Mucosa of descending colon (tissue), 3 donors: ENCODE measurements around the gene CLCN2. TPM values are rescaled to one million over a fixed set of nuclear protein-coding genes. Genes with fewer than 3 reads are reported as not detected.

Experiments used
- ATAC-seq: fragments of 200-7000 bp; cut with Tn5 transposase; one replicate; pipeline ENCODE4 v1.9.1; 2020; ENCODE audit warnings: mild to moderate bottlenecking, moderate library complexity
- DNase-seq, 3 donors: peaks; one replicate each; pipeline ENCODE4 v3.0.0-alpha.2; 2020
- H3K36me3 ChIP-seq: fragments of 200-600 bp; one replicate; pipeline ENCODE4 v1.8.0; 2021; ENCODE audit warnings: low read depth, mild to moderate bottlenecking
- H3K4me1 ChIP-seq: fragments of 200-600 bp; one replicate; pipeline ENCODE4 v1.8.0; 2021; ENCODE audit warnings: low read depth, mild to moderate bottlenecking
- H3K4me3 ChIP-seq: fragments of 200-600 bp; one replicate; pipeline ENCODE4 v1.8.0; 2021; ENCODE audit warnings: mild to moderate bottlenecking
- H3K9me3 ChIP-seq: fragments of 200-600 bp; one replicate; pipeline ENCODE4 v1.8.0; 2021; ENCODE audit warnings: mild to moderate bottlenecking
- intact Hi-C, 2 donors: fragments of 100-400 bp; cut with DNase I in 1 of 2; cut with micrococcal nuclease in 1 of 2; formaldehyde crosslinking; loops; one replicate each; pipeline versions ENCODE4 v1.11.0 to v1.11.1; 2022; cut with DNase I, micrococcal nuclease
- total RNA-seq, 3 donors: library from RNA; stranded (reverse); fragmentation: NEBNext Ultra II Directional in 2 of 3; extraction: Animal tissue kit (Norgen Biotek cat#: 25700) in 2 of 3; gene quantifications; one replicate each; pipeline versions ENCODE4 v1.2.1 to v1.2.4, GENCODE V29; 2021 to 2023
- TF ChIP-seq, protein P1 (sequence below): fragments of 200-600 bp; IDR thresholded peaks from one replicate; pipeline ENCODE4 v1.8.0; 2022; ENCODE audit warnings: antibody characterized with exemption, mild to moderate bottlenecking
- donor health status: DM: no; HTN: no; CAD: no; lungs with moderate emphysema.
- donor health status: DM: no; HTN: no; CAD: no.
- donor health status: DM: no; HTN: yes; CAD: no.

The CLCN2 gene
- total RNA-seq, 3 donors from 2014 or later: 31.1 to 105 (median 72.0) TPM

GRCh38 chr3:184325715-184326369, 35.6 kb downstream of the CLCN2 start:
- TF ChIP-seq, protein P1, sequence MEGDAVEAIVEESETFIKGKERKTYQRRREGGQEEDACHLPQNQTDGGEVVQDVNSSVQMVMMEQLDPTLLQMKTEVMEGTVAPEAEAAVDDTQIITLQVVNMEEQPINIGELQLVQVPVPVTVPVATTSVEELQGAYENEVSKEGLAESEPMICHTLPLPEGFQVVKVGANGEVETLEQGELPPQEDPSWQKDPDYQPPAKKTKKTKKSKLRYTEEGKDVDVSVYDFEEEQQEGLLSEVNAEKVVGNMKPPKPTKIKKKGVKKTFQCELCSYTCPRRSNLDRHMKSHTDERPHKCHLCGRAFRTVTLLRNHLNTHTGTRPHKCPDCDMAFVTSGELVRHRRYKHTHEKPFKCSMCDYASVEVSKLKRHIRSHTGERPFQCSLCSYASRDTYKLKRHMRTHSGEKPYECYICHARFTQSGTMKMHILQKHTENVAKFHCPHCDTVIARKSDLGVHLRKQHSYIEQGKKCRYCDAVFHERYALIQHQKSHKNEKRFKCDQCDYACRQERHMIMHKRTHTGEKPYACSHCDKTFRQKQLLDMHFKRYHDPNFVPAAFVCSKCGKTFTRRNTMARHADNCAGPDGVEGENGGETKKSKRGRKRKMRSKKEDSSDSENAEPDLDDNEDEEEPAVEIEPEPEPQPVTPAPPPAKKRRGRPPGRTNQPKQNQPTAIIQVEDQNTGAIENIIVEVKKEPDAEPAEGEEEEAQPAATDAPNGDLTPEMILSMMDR: no peak
- DNase-seq (no peak), ATAC-seq (no peak)
- intact Hi-C loops: no loop called here
- no peak overlapping the region for H3K4me3 ChIP-seq
- H3K9me3 ChIP-seq: no peaks in the 10 kb centered on the region
- H3K4me1 ChIP-seq: no peaks in the 10 kb centered on the region
- H3K36me3 ChIP-seq: peaks cover 74% of the 10 kb centered on the region

- ATAC-seq (no peak), DNase-seq (no peak)
- Histone ChIP-seq H3K4me3 (no peak overlapping the region), H3K4me1 (peaks cover 3% of the 10 kb centered on the region), H3K36me3 (peaks cover 72% of the 10 kb centered on the region), H3K9me3 (no peaks in the 10 kb centered on the region)
- intact Hi-C loops: no loop called here
- TF ChIP-seq, protein P1: no peak
Measured at GRCh38 chr3:184325269-184325668, 36.1 kb downstream of the CLCN2 start.

DNA sequence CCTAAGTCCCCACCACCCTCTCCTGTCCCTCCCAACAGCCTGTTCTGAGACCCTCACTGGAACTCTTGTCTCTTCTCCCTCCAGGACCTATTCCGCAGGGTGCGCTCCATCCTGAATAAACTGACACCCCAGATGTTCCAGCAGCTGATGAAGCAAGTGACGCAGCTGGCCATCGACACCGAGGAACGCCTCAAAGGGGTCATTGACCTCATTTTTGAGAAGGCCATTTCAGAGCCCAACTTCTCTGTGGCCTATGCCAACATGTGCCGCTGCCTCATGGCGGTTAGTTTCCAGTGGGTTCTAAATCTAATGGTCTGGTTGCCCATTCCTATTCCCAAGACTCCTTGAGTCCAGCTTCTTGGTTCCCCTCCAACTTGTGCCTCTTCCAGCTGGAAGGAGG, 37.7 kb downstream of the CLCN2 start:
- H3K4me3 ChIP-seq: no peak overlapping the region
- ATAC-seq: no peak
- peaks cover 61% of the 10 kb centered on the region for H3K36me3 ChIP-seq
- no peak for DNase-seq
- no peaks in the 10 kb centered on the region for H3K9me3 ChIP-seq
- TF ChIP-seq, protein P1: no peak
- H3K4me1 ChIP-seq: peaks cover 15% of the 10 kb centered on the region
- intact Hi-C loops: no loop called here

- ATAC-seq (no peak), DNase-seq (no peak)
- no peak overlapping the region for H3K4me3 ChIP-seq
- intact Hi-C loops: no loop called here
- H3K9me3 ChIP-seq: no peaks in the 10 kb centered on the region
- peaks cover 22% of the 10 kb centered on the region for H3K4me1 ChIP-seq
- TF ChIP-seq, protein P1: no peak
- peaks cover 58% of the 10 kb centered on the region for H3K36me3 ChIP-seq
Measured at GRCh38 chr3:184322731-184323487, 38.5 kb downstream of the CLCN2 start.

- no peak for DNase-seq
- Histone ChIP-seq H3K4me1 (peaks cover 32% of the 10 kb centered on the region), H3K36me3 (peaks cover 45% of the 10 kb centered on the region), H3K4me3 (no peak overlapping the region), H3K9me3 (no peaks in the 10 kb centered on the region)
- TF ChIP-seq, protein P1: no peak
- no peak for ATAC-seq
- intact Hi-C loops: no loop called here
Measured at GRCh38 chr3:184321666-184322065, 39.7 kb downstream of the CLCN2 start.
